ENCODE results near the gene PCDH9. TPM values are rescaled to one million over a fixed set of nuclear protein-coding genes. Genes with fewer than 3 reads are reported as not detected.

The PCDH9 gene
- total and polyA plus RNA-seq, 4 experiments from 2014 or later, result 0.08 to 0.18 (median 0.14) TPM

GRCh38 chr13:66519259-66519658, 710.9 kb downstream of the PCDH9 start:
- intact Hi-C loops (cut with micrococcal nuclease), result no loop called here
- Histone ChIP-seq H3K36me3 (ENCODE audit: insufficient read depth, low read length) (no peaks in the 10 kb centered on the region), H3K4me3 (ENCODE audit: low read length in 2 of 2) (no peak overlapping the region), H3K27me3 (ENCODE audit: insufficient read depth, low read length) (no peaks in the 10 kb centered on the region), H3K4me1 (ENCODE audit: insufficient read depth, low read length) (no peaks in the 10 kb centered on the region), H3K9me3 (ENCODE audit: control insufficient read depth in 1 of 2, low read length in 2 of 2) (no peaks in the 10 kb centered on the region), H3K27ac (ENCODE audit: low read depth, low read length) (no peak overlapping the region)
- ChIA-PET POLR2A (ENCODE audit: partially characterized antibody) (no interaction called here), CTCF (ENCODE audit: partially characterized antibody) (interaction anchor here (0.8 kb wide), 1 partner anchor 12 kb away, joined by 3 read pairs; no protein-coding TSS in a partner anchor)
- Mint-ChIP-seq H3K27ac (no peak overlapping the region), H3K4me1 (no peaks in the 10 kb centered on the region), H3K27me3 (no peaks in the 10 kb centered on the region), H3K4me3 (no peak overlapping the region), H3K36me3 (no peaks in the 10 kb centered on the region), H3K9me3 (peaks cover 0 to 5% (median 0%) of the 10 kb centered on the region in 8 donors)
- no peak for DNase-seq

GRCh38 chr13:66518068-66518467, 712.1 kb downstream of the PCDH9 start:
- ChIA-PET POLR2A (ENCODE audit: partially characterized antibody) (no interaction called here), CTCF (ENCODE audit: partially characterized antibody) (no interaction called here)
- Histone ChIP-seq H3K27me3 (ENCODE audit: insufficient read depth, low read length) (no peaks in the 10 kb centered on the region), H3K4me3 (ENCODE audit: low read length in 2 of 2) (no peak overlapping the region), H3K36me3 (ENCODE audit: insufficient read depth, low read length) (no peaks in the 10 kb centered on the region), H3K4me1 (ENCODE audit: insufficient read depth, low read length) (no peaks in the 10 kb centered on the region), H3K9me3 (ENCODE audit: control insufficient read depth in 1 of 2, low read length in 2 of 2) (no peaks in the 10 kb centered on the region), H3K27ac (ENCODE audit: low read depth, low read length) (no peak overlapping the region)
- no peaks in the 10 kb centered on the region for H3K36me3 Mint-ChIP-seq
- intact Hi-C loops (cut with micrococcal nuclease), result no loop called here
- H3K27me3 Mint-ChIP-seq, result no peaks in the 10 kb centered on the region
- DNase-seq, result no peak
- H3K9me3 Mint-ChIP-seq, result peaks cover 0 to 5% (median 0%) of the 10 kb centered on the region in 8 donors
- no peak overlapping the region for H3K4me3 Mint-ChIP-seq
- H3K4me1 Mint-ChIP-seq, result no peaks in the 10 kb centered on the region
- no peak overlapping the region for H3K27ac Mint-ChIP-seq

GRCh38 chr13:66513728-66514127, 716.4 kb downstream of the PCDH9 start:
- Mint-ChIP-seq H3K27ac (no peak overlapping the region), H3K9me3 (peaks cover 0 to 9% (median 2%) of the 10 kb centered on the region in 8 donors), H3K36me3 (no peaks in the 10 kb centered on the region), H3K4me3 (no peak overlapping the region), H3K4me1 (no peaks in the 10 kb centered on the region), H3K27me3 (no peaks in the 10 kb centered on the region)
- Histone ChIP-seq H3K27me3 (ENCODE audit: insufficient read depth, low read length) (no peaks in the 10 kb centered on the region), H3K27ac (ENCODE audit: low read depth, low read length) (no peak overlapping the region), H3K4me1 (ENCODE audit: insufficient read depth, low read length) (no peaks in the 10 kb centered on the region), H3K36me3 (ENCODE audit: insufficient read depth, low read length) (no peaks in the 10 kb centered on the region), H3K9me3 (ENCODE audit: control insufficient read depth in 1 of 2, low read length in 2 of 2) (no peaks in the 10 kb centered on the region), H3K4me3 (ENCODE audit: low read length in 2 of 2) (no peak overlapping the region)
- no peak for DNase-seq
- ChIA-PET CTCF (ENCODE audit: partially characterized antibody) (no interaction called here), POLR2A (ENCODE audit: partially characterized antibody) (no interaction called here)
- intact Hi-C loops (cut with micrococcal nuclease), result no loop called here

GRCh38 chr13:66509175-66509574, 721.0 kb downstream of the PCDH9 start:
- intact Hi-C loops (cut with micrococcal nuclease), result no loop called here
- Mint-ChIP-seq H3K27ac (no peak overlapping the region), H3K4me1 (no peaks in the 10 kb centered on the region), H3K4me3 (no peak overlapping the region), H3K9me3 (peaks cover 0 to 13% (median 4%) of the 10 kb centered on the region in 8 donors), H3K36me3 (no peaks in the 10 kb centered on the region), H3K27me3 (no peaks in the 10 kb centered on the region)
- Histone ChIP-seq H3K4me1 (ENCODE audit: insufficient read depth, low read length) (no peaks in the 10 kb centered on the region), H3K36me3 (ENCODE audit: insufficient read depth, low read length) (no peaks in the 10 kb centered on the region), H3K27me3 (ENCODE audit: insufficient read depth, low read length) (no peaks in the 10 kb centered on the region), H3K27ac (ENCODE audit: low read depth, low read length) (no peak overlapping the region), H3K9me3 (ENCODE audit: control insufficient read depth in 1 of 2, low read length in 2 of 2) (no peaks in the 10 kb centered on the region), H3K4me3 (ENCODE audit: low read length in 2 of 2) (no peak overlapping the region)
- CTCF ChIA-PET (ENCODE audit: partially characterized antibody), result no interaction called here
- POLR2A ChIA-PET (ENCODE audit: partially characterized antibody), result no interaction called here
- no peak for DNase-seq

GRCh38 chr13:66508153-66508909, 721.8 kb downstream of the PCDH9 start:
- Histone ChIP-seq H3K4me1 (ENCODE audit: insufficient read depth, low read length) (no peaks in the 10 kb centered on the region), H3K27me3 (ENCODE audit: insufficient read depth, low read length) (no peaks in the 10 kb centered on the region), H3K4me3 (ENCODE audit: low read length in 2 of 2) (no peak overlapping the region), H3K27ac (ENCODE audit: low read depth, low read length) (no peak overlapping the region), H3K36me3 (ENCODE audit: insufficient read depth, low read length) (no peaks in the 10 kb centered on the region), H3K9me3 (ENCODE audit: control insufficient read depth in 1 of 2, low read length in 2 of 2) (no peaks in the 10 kb centered on the region)
- ChIA-PET CTCF (ENCODE audit: partially characterized antibody) (no interaction called here), POLR2A (ENCODE audit: partially characterized antibody) (no interaction called here)
- Mint-ChIP-seq H3K4me1 (no peaks in the 10 kb centered on the region), H3K4me3 (no peak overlapping the region), H3K36me3 (no peaks in the 10 kb centered on the region), H3K27ac (no peak overlapping the region), H3K27me3 (no peaks in the 10 kb centered on the region), H3K9me3 (peaks cover 2 to 12% (median 5%) of the 10 kb centered on the region in 8 donors)
- DNase-seq, result no peak
- intact Hi-C loops (cut with micrococcal nuclease), result no loop called here

- no peak overlapping the region for H3K4me3 Mint-ChIP-seq
- DNase-seq, result no peak
- ChIA-PET CTCF (ENCODE audit: partially characterized antibody) (interaction anchor here (1.0 kb wide), 1 partner anchor 12 kb away, joined by 3 read pairs; no protein-coding TSS in a partner anchor), POLR2A (ENCODE audit: partially characterized antibody) (no interaction called here)
- H3K27ac Mint-ChIP-seq, result no peak overlapping the region
- H3K27me3 Mint-ChIP-seq, result no peaks in the 10 kb centered on the region
- no peaks in the 10 kb centered on the region for H3K36me3 Mint-ChIP-seq
- no peak overlapping the region for H3K27ac ChIP-seq (ENCODE audit: low read depth, low read length)
- no peaks in the 10 kb centered on the region for H3K9me3 ChIP-seq (ENCODE audit: control insufficient read depth in 1 of 2, low read length in 2 of 2)
- H3K4me3 ChIP-seq (ENCODE audit: low read length in 2 of 2), result no peak overlapping the region
- no peaks in the 10 kb centered on the region for H3K4me1 Mint-ChIP-seq
- peaks cover 2 to 11% (median 5%) of the 10 kb centered on the region in 8 donors for H3K9me3 Mint-ChIP-seq
- intact Hi-C loops (cut with micrococcal nuclease), result no loop called here
- no peaks in the 10 kb centered on the region for H3K36me3 ChIP-seq (ENCODE audit: insufficient read depth, low read length)
- no peaks in the 10 kb centered on the region for H3K27me3 ChIP-seq (ENCODE audit: insufficient read depth, low read length)
- no peaks in the 10 kb centered on the region for H3K4me1 ChIP-seq (ENCODE audit: insufficient read depth, low read length)
These were observed 723.2 kb downstream of the PCDH9 start for GRCh38 chr13:66506979-66507378.

GRCh38 chr13:66506051-66506777, 723.9 kb downstream of the PCDH9 start:
- no peak overlapping the region for H3K27ac ChIP-seq (ENCODE audit: low read depth, low read length)
- H3K27me3 ChIP-seq (ENCODE audit: insufficient read depth, low read length), result no peaks in the 10 kb centered on the region
- H3K27me3 Mint-ChIP-seq, result no peaks in the 10 kb centered on the region
- no peaks in the 10 kb centered on the region for H3K36me3 Mint-ChIP-seq
- no peaks in the 10 kb centered on the region for H3K9me3 ChIP-seq (ENCODE audit: control insufficient read depth in 1 of 2, low read length in 2 of 2)
- no peak overlapping the region for H3K4me3 ChIP-seq (ENCODE audit: low read length in 2 of 2)
- intact Hi-C loops (cut with micrococcal nuclease), result no loop called here
- peaks cover 2 to 11% (median 5%) of the 10 kb centered on the region in 8 donors for H3K9me3 Mint-ChIP-seq
- H3K4me1 ChIP-seq (ENCODE audit: insufficient read depth, low read length), result no peaks in the 10 kb centered on the region
- no peak overlapping the region for H3K4me3 Mint-ChIP-seq
- POLR2A ChIA-PET (ENCODE audit: partially characterized antibody), result no interaction called here
- H3K36me3 ChIP-seq (ENCODE audit: insufficient read depth, low read length), result no peaks in the 10 kb centered on the region
- H3K27ac Mint-ChIP-seq, result no peak overlapping the region
- H3K4me1 Mint-ChIP-seq, result no peaks in the 10 kb centered on the region
- no peak for DNase-seq
- CTCF ChIA-PET (ENCODE audit: partially characterized antibody), result no interaction called here

All from CD4-positive, alpha-beta memory T cell (primary cell).